Loucy (cell line): Measurements from ENCODE around the gene UGT2B17.
"Not testable (repeated sequence)": the region's sequence is repeated elsewhere in the genome, so short reads cannot be mapped to it uniquely, and the experiment has no call there.

Source experiments
- H2AFZ ChIP-seq: fragments of 200-600 bp; sonication (generic); 2 replicates; pipeline ENCODE4 v1.6.0; 2016; ENCODE audit warnings: antibody characterized with exemption, mild to moderate bottlenecking, low read length, moderate library complexity
- H3F3A ChIP-seq: fragments of 200-600 bp; 2 replicates; pipeline ENCODE4 v1.6.0; 2016; ENCODE audit warnings: antibody characterized with exemption, low read depth, mild to moderate bottlenecking
- H3K27me3 ChIP-seq: fragments of 200-600 bp; sonication (generic); 2 replicates; pipeline ENCODE4 v1.6.1; 2014; ENCODE audit warnings: low read length, mild to moderate bottlenecking; ENCODE audit not compliant: insufficient read depth, poor library complexity, severe bottlenecking
- H3K36me3 ChIP-seq: fragments of 200-600 bp; sonication (generic); 2 replicates; pipeline ENCODE4 v1.6.1; 2016; ENCODE audit warnings: low read length; ENCODE audit not compliant: insufficient read depth
- H3K4me1 ChIP-seq: fragments of 200-600 bp; sonication (generic); 2 replicates; pipeline ENCODE4 v1.5.1; 2014; ENCODE audit warnings: low read length, mild to moderate bottlenecking; ENCODE audit not compliant: insufficient read depth, poor library complexity, severe bottlenecking
- H3K4me2 ChIP-seq: fragments of 200-600 bp; sonication (generic); 2 replicates; pipeline ENCODE4 v1.6.0; 2014; ENCODE audit warnings: antibody characterized with exemption, low read length, low read depth, mild to moderate bottlenecking; ENCODE audit not compliant: poor library complexity, severe bottlenecking
- H3K4me3 ChIP-seq: fragments of 200-600 bp; sonication (generic); 2 replicates; pipeline ENCODE4 v1.5.1; 2014; ENCODE audit warnings: low read length, mild to moderate bottlenecking, mixed read lengths; ENCODE audit not compliant: poor library complexity, severe bottlenecking
- H3K79me2 ChIP-seq: fragments of 200-600 bp; sonication (generic); 2 replicates; pipeline ENCODE4 v1.6.1; 2014; ENCODE audit warnings: low read length; ENCODE audit not compliant: insufficient read depth
- H3K9ac ChIP-seq: fragments of 200-600 bp; sonication (generic); 2 replicates; pipeline ENCODE4 v1.6.0; 2014; ENCODE audit warnings: mild to moderate bottlenecking, low read depth, low read length, moderate library complexity; ENCODE audit not compliant: poor library complexity, severe bottlenecking
- H3K9me2 ChIP-seq: fragments of 200-600 bp; sonication (generic); replicated peaks from 2 replicates; pipeline ENCODE4 v1.6.1; 2016; ENCODE audit warnings: low read depth, low read length, mixed read lengths
- H3K9me3 ChIP-seq: fragments of 200-600 bp; sonication (generic); 2 replicates; pipeline ENCODE4 v1.6.1; 2014; ENCODE audit warnings: mild to moderate bottlenecking, antibody characterized with exemption, low read length, low read depth; ENCODE audit not compliant: insufficient read depth
- H4K20me1 ChIP-seq: fragments of 200-600 bp; sonication (generic); 2 replicates; pipeline ENCODE4 v1.6.0; 2014; ENCODE audit warnings: antibody characterized with exemption, low read length, mild to moderate bottlenecking; ENCODE audit not compliant: insufficient read depth, poor library complexity, severe bottlenecking
- CTCF ChIP-seq: fragments of 200-600 bp; sonication (generic); conservative IDR thresholded peaks from 2 replicates; pipeline ENCODE4 v1.5.1; 2014; ENCODE audit warnings: mild to moderate bottlenecking, antibody characterized with exemption, low read length
- EZH2phosphoT487 ChIP-seq: fragments of 200-600 bp; IDR thresholded peaks from 2 replicates; pipeline ENCODE4 v1.6.1; 2018; ENCODE audit warnings: antibody characterized with exemption, mild to moderate bottlenecking, moderate library complexity, borderline replicate concordance

UGT2B17 gene

GRCh38 chr4:68553830-68554229 is 22.3 kb downstream of the UGT2B17 start:
- not testable (repeated sequence) for H4K20me1 ChIP-seq, H3K4me3 ChIP-seq, H3F3A ChIP-seq, H3K79me2 ChIP-seq, H3K36me3 ChIP-seq, H3K9ac ChIP-seq, H3K9me2 ChIP-seq, H3K27me3 ChIP-seq, H2AFZ ChIP-seq, H3K9me3 ChIP-seq, H3K4me2 ChIP-seq, H3K4me1 ChIP-seq

GRCh38 chr4:68552818-68553811 is 23.0 kb downstream of the UGT2B17 start:
- H3K27me3 ChIP-seq, H3K36me3 ChIP-seq, H3K9me2 ChIP-seq, H3K4me2 ChIP-seq, H3K4me3 ChIP-seq, H3K9me3 ChIP-seq, H3K4me1 ChIP-seq, H4K20me1 ChIP-seq, H3K9ac ChIP-seq, H3K79me2 ChIP-seq, H3F3A ChIP-seq, H2AFZ ChIP-seq: not testable (repeated sequence)

- H3K9me2 ChIP-seq = not testable (repeated sequence)
Measured at GRCh38 chr4:68542742-68543141, 33.4 kb downstream of the UGT2B17 start.

GRCh38 chr4:68536375-68536774 is 39.7 kb downstream of the UGT2B17 start:
- Histone ChIP-seq H3K9me3 (no peaks in the 10 kb centered on the region), H3K9ac (no peak overlapping the region), H3K27me3 (no peaks in the 10 kb centered on the region), H3K9me2 (no peaks in the 10 kb centered on the region), H3K4me2 (no peak overlapping the region), H3F3A (no peaks in the 10 kb centered on the region), H3K4me1 (no peaks in the 10 kb centered on the region), H3K79me2 (no peaks in the 10 kb centered on the region), H4K20me1 (no peaks in the 10 kb centered on the region), H3K4me3 (no peak overlapping the region), H2AFZ (no peak overlapping the region), H3K36me3 (no peaks in the 10 kb centered on the region)
- no peak for TF ChIP-seq CTCF
- TF ChIP-seq EZH2phosphoT487 = no peak

More at GRCh38 chr4:68542742-68543141, 33.4 kb downstream of the UGT2B17 start:
- not testable (repeated sequence) for H3K9me3 ChIP-seq, H3K9ac ChIP-seq, H3K27me3 ChIP-seq, H3K79me2 ChIP-seq, H3K4me2 ChIP-seq, H3K4me3 ChIP-seq, H3F3A ChIP-seq, H3K36me3 ChIP-seq, H2AFZ ChIP-seq, H4K20me1 ChIP-seq, H3K4me1 ChIP-seq
